HG02970 (cell line): ENCODE data around the gene BCL11A.

Experiments used
- ATAC-seq: cut with Tn5 transposase; IDR thresholded peaks from one replicate; pipeline ENCODE4 v1.9.1; 2021; ENCODE audit warnings: mild to moderate bottlenecking, moderate library complexity, moderate number of reproducible peaks; ENCODE audit not compliant: unreplicated experiment, low FRiP score

Gene BCL11A

GRCh38 chr2:60414495-60415138 lies 138.8 kb downstream of the BCL11A start:
- ATAC-seq, result no peak

GRCh38 chr2:60413814-60414168 lies 139.7 kb downstream of the BCL11A start:
- no peak for ATAC-seq

- no peak for ATAC-seq
Measured at GRCh38 chr2:60413069-60413813, 140.2 kb downstream of the BCL11A start.

GRCh38 chr2:60412620-60413019 lies 140.8 kb downstream of the BCL11A start:
- no peak for ATAC-seq

GRCh38 chr2:60412027-60412426 lies 141.4 kb downstream of the BCL11A start:
- ATAC-seq, result no peak

GRCh38 chr2:60411295-60411694 lies 142.2 kb downstream of the BCL11A start:
- no peak for ATAC-seq

GRCh38 chr2:60410456-60411146 lies 142.9 kb downstream of the BCL11A start:
- ATAC-seq, result no peak

GRCh38 chr2:60409531-60409871 lies 144.0 kb downstream of the BCL11A start:
- no peak for ATAC-seq

- ATAC-seq, result no peak
Measured at GRCh38 chr2:60408811-60409530, 144.5 kb downstream of the BCL11A start.

GRCh38 chr2:60408207-60408606 lies 145.2 kb downstream of the BCL11A start:
- ATAC-seq, result no peak

- ATAC-seq, result no peak
Measured at GRCh38 chr2:60407398-60407797, 146.1 kb downstream of the BCL11A start.

GRCh38 chr2:60406192-60406591 lies 147.3 kb downstream of the BCL11A start:
- ATAC-seq, result no peak

GRCh38 chr2:60405271-60405919 lies 148.1 kb downstream of the BCL11A start:
- no peak for ATAC-seq
